ENCODE measurements around the gene RABGGTA. TPM values are rescaled to one million over a fixed set of nuclear protein-coding genes. Genes with fewer than 3 reads are reported as not detected.

RABGGTA gene
- total and polyA plus RNA-seq, 10 of the 15 experiments (the other 5 are each of a cell fraction or from before 2014, with no cell fraction given), result 19.1 to 75.6 (median 46.9) TPM

DNA sequence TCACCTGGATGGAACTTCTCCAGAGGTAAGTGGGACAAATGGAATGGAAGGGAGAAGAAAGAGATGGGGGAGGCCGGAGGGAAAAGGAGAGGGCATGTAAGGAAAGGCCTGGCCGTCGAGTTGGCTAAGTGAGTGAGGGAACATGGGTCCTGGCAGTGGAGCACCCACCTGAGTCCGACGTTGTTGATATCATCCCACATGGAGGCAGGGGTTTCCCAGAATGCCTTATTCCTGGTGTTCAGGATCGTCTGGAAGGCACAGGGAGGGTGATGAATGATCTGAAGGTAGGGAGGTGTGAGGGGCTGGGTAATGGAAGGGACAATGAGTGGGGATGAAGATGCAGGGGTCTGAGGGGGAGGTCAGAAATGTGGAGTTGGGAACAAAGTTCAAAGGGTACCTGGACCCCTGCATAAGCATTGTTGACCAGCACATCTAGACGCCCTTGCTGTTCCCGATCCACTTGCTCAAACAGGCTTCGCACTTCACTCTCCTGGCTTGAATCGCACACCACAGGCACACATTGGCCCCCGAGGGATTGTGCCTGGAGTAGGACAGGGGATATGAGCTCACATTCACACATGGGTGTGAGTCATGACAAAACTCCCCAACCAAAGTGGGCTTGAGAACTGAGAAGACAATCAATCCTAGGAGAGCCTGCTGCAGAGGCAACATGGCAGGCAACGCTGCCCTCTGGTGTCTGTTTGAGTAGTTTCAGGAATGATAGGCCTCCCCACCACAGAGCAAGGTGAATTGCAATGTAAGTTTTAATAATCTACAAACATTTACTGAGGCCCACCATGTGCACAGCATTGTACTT, 25.2 kb upstream of the RABGGTA start:
- CTCF ChIA-PET, result interaction anchor here (0.6 to 13.4 kb wide), 29 partner anchors 12 to 691 kb away, joined by 3 to 368 read pairs (median 6); partner anchors contain the start of genes CHMP4A, CIDEB, DCAF11 and IPO4
- Histone ChIP-seq H3K9me3 (replicated peaks; ENCODE audit: control insufficient read depth, insufficient read depth, low read length) (no peaks in the 10 kb centered on the region), H3K79me2 (ENCODE audit: control insufficient read depth, insufficient read depth, low read length) (peaks cover 23% of the 10 kb centered on the region), H4K20me1 (ENCODE audit: control insufficient read depth, insufficient read depth) (no peaks in the 10 kb centered on the region), H2AFZ (ENCODE audit: control insufficient read depth, low read depth, low read length) (peak overlapping the region; percentile 56), H3K4me1 (ENCODE audit: control insufficient read depth, insufficient read depth, low read length) (peaks cover 25% of the 10 kb centered on the region), H3K9ac (ENCODE audit: control insufficient read depth, insufficient read depth, low read length) (peak overlapping the region; percentile 58), H3K27me3 (replicated peaks in 1 of 2; ENCODE audit: control insufficient read depth in 2 of 2, insufficient read depth in 2 of 2, low read length in 1 of 2) (no peaks in the 10 kb centered on the region), H3K4me2 (ENCODE audit: control insufficient read depth, insufficient read depth) (peak overlapping the region; percentile 56), H3K4me3 (peak overlapping the region; percentile 3; the same call in 1 of the 2 replicates), H3K27ac (ENCODE audit: control insufficient read depth, insufficient read depth) (peak overlapping the region; percentile 69), H3K36me3 (ENCODE audit: control insufficient read depth in 2 of 2, insufficient read depth in 2 of 2, low read length in 1 of 2) (peaks cover 5 to 26% of the 10 kb centered on the region in 2 experiments)
- FAIRE-seq (peak; percentile 84), ATAC-seq (peak; percentile 80), DNase-seq (ENCODE audit: low read depth, low spot score) (peak; percentile 82)
- WGBS (ENCODE audit: insufficient coverage, insufficient replicate concordance, low lambda C conversion rate, missing lambda C conversion rate), result 50% methylated on average over 12 of the region's 12 CpGs
- in situ Hi-C loops (cut with MboI), result loop anchor here (5.0 kb wide), 1 partner anchor 54 kb away; the partner anchor contains the start of gene TINF2
- no TSS peak for BruUV-seq (replicated peaks)
- POLR2A ChIA-PET, result interaction anchor here (0.6 to 9.0 kb wide), 13 partner anchors 9 to 238 kb away, joined by 3 to 118 read pairs (median 4); partner anchors contain the start of genes CIDEB, MDP1, RABGGTA and TINF2
- RAD21 ChIA-PET (ENCODE audit: unreplicated experiment), result interaction anchor here (0.7 to 7.8 kb wide), 21 partner anchors 11 to 238 kb away, joined by 3 to 231 read pairs (median 7); partner anchors contain the start of genes CHMP4A, CIDEB, DCAF11 and IPO4
- SMC1A ChIA-PET (ENCODE audit: uncharacterized antibody, unreplicated experiment), result interaction anchor here (0.7 to 10.1 kb wide), 23 partner anchors 9 to 238 kb away, joined by 3 to 201 read pairs (median 6); partner anchors contain the start of genes CHMP4A, CIDEB, DCAF11 and IRF9
- intact Hi-C loops (cut with micrococcal nuclease; ENCODE audit: unreplicated experiment), result loop anchor here (1.0 to 5.0 kb wide), 8 partner anchors 17 to 282 kb away; partner anchors contain the start of genes IPO4, MDP1, PCK2 and PSME2
- TF ChIP-seq ZNF24 (IDR thresholded peaks at IDR 0.05) (no peak), JUND (IDR thresholded peaks at IDR 0.05; ENCODE audit: low read depth, low read length) (0 out of 2 replicates have a peak, but pooled peaks have one; percentile 33), POLR2A (IDR thresholded peaks at IDR 0.05; ENCODE audit: low read depth, low read length) (0 out of 2 replicates have a peak, but pooled peaks have one; percentile 27), CHD1 (IDR thresholded peaks at IDR 0.05; ENCODE audit: low read depth, low read length) (no peak), BRCA1 (IDR thresholded peaks at IDR 0.05; ENCODE audit: low read depth, low read length) (no peak), ASH2L (IDR thresholded peaks at IDR 0.05; ENCODE audit: borderline replicate concordance, low read depth) (no peak), ZNF274 (IDR thresholded peaks at IDR 0.05; ENCODE audit: insufficient read depth, insufficient read length) (no peak), ZSCAN29 (IDR thresholded peaks at IDR 0.05) (no peak), HCFC1 (IDR thresholded peaks at IDR 0.05; ENCODE audit: low read length) (no peak; the same call in 1 of the 2 replicates), ZNF207 (IDR thresholded peaks at IDR 0.05; ENCODE audit: borderline replicate concordance) (peak; percentile 63; the same call in 1 of the 2 replicates), EP300 (IDR thresholded peaks at IDR 0.05; ENCODE audit: borderline replicate concordance in 1 of 2, control insufficient read depth in 1 of 2, low read depth in 2 of 2, low read length in 2 of 2) (no peak), ZNF687 (IDR thresholded peaks at IDR 0.05) (peak; percentile 73), HDAC2 (IDR thresholded peaks at IDR 0.05) (no peak), ZBTB11 (CRISPR knock-in tag; IDR thresholded peaks at IDR 0.05) (no peak)

Measured in GM12878 (cell line).